DND-41 (cell line): ENCODE data around the gene ERH.

Experiments used
- ATAC-seq: fragments of 200-7000 bp; cut with Tn5 transposase; 3 replicates; pipeline ENCODE4 v1.9.1; 2021; ENCODE audit warnings: low read depth; ENCODE audit not compliant: insufficient read depth
- DNase-seq: peaks from one replicate; pipeline ENCODE4 v3.0.0-alpha.2; 2020
- H2AFZ ChIP-seq: 2 replicates; pipeline ENCODE4 v1.6.0; 2012; ENCODE audit warnings: low read depth, low read length
- H3K27ac ChIP-seq: 2 replicates; pipeline ENCODE4 v1.5.1; 2012; ENCODE audit warnings: low read length, inconsistent platforms
- H3K27me3 ChIP-seq: fragments of 200-600 bp; sonication (generic); 2 replicates; pipeline ENCODE4 v1.6.0; 2012; ENCODE audit warnings: low read length, mild to moderate bottlenecking, inconsistent platforms; ENCODE audit not compliant: insufficient read depth, poor library complexity
- H3K36me3 ChIP-seq: 2 replicates; pipeline ENCODE4 v1.5.1; 2012; ENCODE audit warnings: low read length, inconsistent platforms; ENCODE audit not compliant: insufficient read depth
- H3K4me1 ChIP-seq: 2 replicates; pipeline ENCODE4 v1.5.1; 2012; ENCODE audit warnings: mild to moderate bottlenecking, low read length; ENCODE audit not compliant: insufficient read depth
- H3K4me2 ChIP-seq: 2 replicates; pipeline ENCODE4 v1.6.0; 2012; ENCODE audit warnings: mild to moderate bottlenecking, moderate library complexity, low read length, inconsistent platforms; ENCODE audit not compliant: insufficient read depth
- H3K4me3 ChIP-seq, 2 experiments: fragments of 200-600 bp in 1 of 2; shearing (Covaris generic) in 1 of 2; 2 replicates each; pipeline ENCODE4 v1.5.1; 2012 to 2016; ENCODE audit warnings: inconsistent platforms in 2 of 2, low read length in 2 of 2, mild to moderate bottlenecking in 2 of 2, low read depth in 1 of 2, moderate library complexity in 1 of 2
- H3K79me2 ChIP-seq: 2 replicates; pipeline ENCODE4 v1.6.0; 2012; ENCODE audit warnings: low read length, inconsistent platforms; ENCODE audit not compliant: insufficient read depth
- H3K9ac ChIP-seq: 2 replicates; pipeline ENCODE4 v1.6.0; 2012; ENCODE audit warnings: low read depth, mild to moderate bottlenecking, inconsistent platforms, low read length, moderate library complexity
- H3K9me3 ChIP-seq: 2 replicates; pipeline ENCODE4 v1.5.1; 2012; ENCODE audit warnings: low read length, moderate library complexity, mild to moderate bottlenecking, inconsistent platforms; ENCODE audit not compliant: insufficient read depth, severe bottlenecking
- H4K20me1 ChIP-seq: 2 replicates; pipeline ENCODE4 v1.6.0; 2012; ENCODE audit warnings: low read length; ENCODE audit not compliant: insufficient read depth
- EZH2 ChIP-seq: IDR thresholded peaks from 3 replicates; pipeline ENCODE4 v1.6.1; 2012; ENCODE audit warnings: borderline replicate concordance, low read depth, mild to moderate bottlenecking, moderate library complexity, low read length, inconsistent platforms; ENCODE audit not compliant: severe bottlenecking
- TF ChIP-seq, protein P1 (sequence below): IDR thresholded peaks from 2 replicates; pipeline ENCODE4 v1.5.1; 2012; ENCODE audit warnings: borderline replicate concordance, low read length, moderate library complexity, mild to moderate bottlenecking; ENCODE audit not compliant: poor library complexity, severe bottlenecking; ENCODE audit errors: extremely low read depth

Gene ERH

DNA sequence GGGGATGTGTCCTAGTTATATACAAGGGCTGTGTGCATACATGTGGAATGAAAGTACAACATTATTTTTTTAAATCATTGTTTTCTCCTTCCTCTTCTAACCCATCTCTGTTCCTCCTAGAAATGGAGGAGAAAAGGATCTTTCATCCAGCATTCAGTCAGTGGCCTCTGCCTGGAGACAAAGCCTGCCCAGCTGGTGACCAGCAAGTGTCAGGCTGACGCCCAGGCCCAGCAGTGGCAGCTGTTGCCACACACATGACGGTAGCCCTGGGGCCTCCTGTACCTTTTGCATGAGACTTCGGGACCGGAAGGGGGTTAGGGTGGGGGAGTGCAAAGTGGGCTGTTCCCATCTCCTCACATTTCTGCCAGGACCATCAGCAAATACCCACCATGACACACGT lies 46.2 kb downstream of the ERH start:
- TF ChIP-seq EZH2: no peak
- TF ChIP-seq, protein P1, sequence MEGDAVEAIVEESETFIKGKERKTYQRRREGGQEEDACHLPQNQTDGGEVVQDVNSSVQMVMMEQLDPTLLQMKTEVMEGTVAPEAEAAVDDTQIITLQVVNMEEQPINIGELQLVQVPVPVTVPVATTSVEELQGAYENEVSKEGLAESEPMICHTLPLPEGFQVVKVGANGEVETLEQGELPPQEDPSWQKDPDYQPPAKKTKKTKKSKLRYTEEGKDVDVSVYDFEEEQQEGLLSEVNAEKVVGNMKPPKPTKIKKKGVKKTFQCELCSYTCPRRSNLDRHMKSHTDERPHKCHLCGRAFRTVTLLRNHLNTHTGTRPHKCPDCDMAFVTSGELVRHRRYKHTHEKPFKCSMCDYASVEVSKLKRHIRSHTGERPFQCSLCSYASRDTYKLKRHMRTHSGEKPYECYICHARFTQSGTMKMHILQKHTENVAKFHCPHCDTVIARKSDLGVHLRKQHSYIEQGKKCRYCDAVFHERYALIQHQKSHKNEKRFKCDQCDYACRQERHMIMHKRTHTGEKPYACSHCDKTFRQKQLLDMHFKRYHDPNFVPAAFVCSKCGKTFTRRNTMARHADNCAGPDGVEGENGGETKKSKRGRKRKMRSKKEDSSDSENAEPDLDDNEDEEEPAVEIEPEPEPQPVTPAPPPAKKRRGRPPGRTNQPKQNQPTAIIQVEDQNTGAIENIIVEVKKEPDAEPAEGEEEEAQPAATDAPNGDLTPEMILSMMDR: no peak
- H3K36me3 ChIP-seq: no peaks in the 10 kb centered on the region
- H3K4me2 ChIP-seq: no peak overlapping the region
- no peak overlapping the region for H3K27ac ChIP-seq
- no peak for ATAC-seq
- no peak overlapping the region for H3K4me3 ChIP-seq
- H4K20me1 ChIP-seq: peaks cover 4% of the 10 kb centered on the region; the same call in 1 of the 2 replicates
- no peaks in the 10 kb centered on the region for H3K27me3 ChIP-seq
- no peaks in the 10 kb centered on the region for H3K79me2 ChIP-seq
- H3K9me3 ChIP-seq: no peaks in the 10 kb centered on the region
- no peak overlapping the region for H3K9ac ChIP-seq
- H3K4me1 ChIP-seq: no peaks in the 10 kb centered on the region
- no peak overlapping the region for H2AFZ ChIP-seq
- DNase-seq: no peak

DNA sequence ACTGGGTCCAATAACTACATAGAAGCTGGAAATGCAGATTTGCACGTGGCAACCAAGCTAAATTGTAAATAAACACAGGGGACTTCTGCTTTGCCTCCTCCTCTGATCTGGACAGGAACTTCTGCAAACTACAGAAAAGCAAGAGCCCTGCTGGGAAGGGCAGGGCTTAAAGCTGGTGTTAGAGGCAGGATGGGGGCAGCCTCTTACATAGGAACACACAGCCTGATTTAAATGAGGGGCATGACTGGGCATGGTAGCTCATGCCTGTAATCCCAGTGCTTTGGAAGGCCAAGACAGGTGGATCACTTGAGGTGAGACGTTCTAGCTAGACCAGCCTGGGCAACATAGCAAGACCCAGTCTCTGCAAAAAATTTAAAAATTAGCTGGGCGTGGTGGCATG lies 46.7 kb downstream of the ERH start:
- H3K4me2 ChIP-seq: no peak overlapping the region
- H3K9me3 ChIP-seq: no peaks in the 10 kb centered on the region
- H3K36me3 ChIP-seq: no peaks in the 10 kb centered on the region
- peaks cover 4% of the 10 kb centered on the region; the same call in 1 of the 2 replicates for H4K20me1 ChIP-seq
- no peaks in the 10 kb centered on the region for H3K79me2 ChIP-seq
- DNase-seq (no peak), ATAC-seq (no peak)
- no peak overlapping the region for H3K9ac ChIP-seq
- H2AFZ ChIP-seq: no peak overlapping the region
- H3K27ac ChIP-seq: no peak overlapping the region
- TF ChIP-seq EZH2: no peak
- TF ChIP-seq, protein P1: no peak
- H3K4me1 ChIP-seq: no peaks in the 10 kb centered on the region
- H3K27me3 ChIP-seq: no peaks in the 10 kb centered on the region
- H3K4me3 ChIP-seq: no peak overlapping the region

DNA sequence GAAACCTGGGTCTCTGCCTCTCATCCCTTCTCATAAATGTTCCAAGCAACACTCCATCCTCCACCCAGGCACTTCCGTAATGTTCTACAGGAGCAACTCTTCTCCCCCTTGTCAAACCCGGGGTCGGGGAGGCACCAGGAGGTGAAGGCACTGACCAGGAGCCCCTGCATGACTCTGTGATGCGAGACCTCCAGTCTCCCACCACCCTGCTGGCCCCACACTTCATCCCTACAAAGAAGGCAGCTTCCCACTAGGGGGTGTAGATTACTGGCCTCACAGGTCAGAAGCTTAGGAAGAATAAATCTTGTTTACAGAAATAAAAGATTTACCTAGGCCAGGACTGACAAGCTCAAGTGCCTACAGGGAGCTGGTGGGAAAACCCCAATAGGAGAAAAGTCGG lies 47.2 kb downstream of the ERH start:
- Histone ChIP-seq H3K27me3 (no peaks in the 10 kb centered on the region), H4K20me1 (peaks cover 4% of the 10 kb centered on the region; the same call in 1 of the 2 replicates), H3K4me2 (no peak overlapping the region), H2AFZ (no peak overlapping the region), H3K9ac (no peak overlapping the region), H3K27ac (no peak overlapping the region), H3K79me2 (no peaks in the 10 kb centered on the region), H3K9me3 (no peaks in the 10 kb centered on the region), H3K4me3 (no peak overlapping the region), H3K4me1 (no peaks in the 10 kb centered on the region), H3K36me3 (no peaks in the 10 kb centered on the region)
- DNase-seq (no peak), ATAC-seq (no peak)
- TF ChIP-seq, protein P1: no peak
- TF ChIP-seq EZH2: no peak

DNA sequence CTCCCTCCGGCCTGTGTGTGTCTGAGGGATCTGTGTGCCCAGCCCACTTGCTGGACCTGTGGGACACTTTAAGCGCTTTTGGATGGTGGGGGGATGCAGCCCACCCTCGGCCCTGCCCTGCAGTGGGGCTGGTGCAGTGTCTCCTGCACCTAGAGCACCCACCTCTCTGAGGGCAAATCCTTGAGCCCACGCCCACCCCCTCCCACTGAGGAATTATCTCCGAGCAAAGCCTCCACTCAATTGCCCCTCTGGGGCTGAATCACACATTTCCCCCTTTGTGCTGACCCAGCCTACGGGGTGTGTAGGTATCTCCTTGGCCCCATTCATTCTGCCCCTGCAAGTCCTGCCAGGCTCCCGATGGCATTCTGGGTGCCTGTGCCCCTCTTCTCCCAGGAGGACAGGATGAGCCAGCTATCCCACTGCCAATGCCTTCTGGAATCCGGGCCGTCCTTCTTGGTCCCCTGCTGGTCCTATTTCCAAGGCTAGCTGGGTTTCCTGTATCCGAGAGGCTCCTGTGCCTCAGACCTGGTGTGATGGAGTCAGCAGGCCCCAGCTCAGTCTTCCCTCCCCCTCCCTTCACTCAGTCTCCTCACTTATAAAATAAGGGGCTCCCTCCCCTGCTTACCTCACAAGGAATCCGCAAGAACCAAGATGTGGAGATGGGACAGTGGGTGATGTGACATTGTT lies 48.9 kb downstream of the ERH start:
- H3K27me3 ChIP-seq: peaks cover 5% of the 10 kb centered on the region
- no peak for ATAC-seq

More for the DNA sequence above, 48.9 kb downstream of the ERH start:
- peaks cover 9% of the 10 kb centered on the region; the same call in 1 of the 2 replicates for H4K20me1 ChIP-seq
- no peaks in the 10 kb centered on the region for H3K9me3 ChIP-seq
- no peak overlapping the region for H2AFZ ChIP-seq
- H3K36me3 ChIP-seq: no peaks in the 10 kb centered on the region
- no peaks in the 10 kb centered on the region for H3K4me1 ChIP-seq
- H3K27ac ChIP-seq: no peak overlapping the region
- no peak overlapping the region for H3K4me2 ChIP-seq
- H3K4me3 ChIP-seq: no peak overlapping the region
- H3K79me2 ChIP-seq: no peaks in the 10 kb centered on the region
- no peak for TF ChIP-seq EZH2
- no peak overlapping the region for H3K9ac ChIP-seq
- no peak for DNase-seq
